CD14-positive monocyte (primary cell): ENCODE results near the gene SLC12A4. TPM values are rescaled to one million over a fixed set of nuclear protein-coding genes. Genes with fewer than 3 reads are reported as not detected.

ENCODE experiments used
- DNase-seq, 3 donors: peaks; one replicate each; pipeline ENCODE4 v3.0.0-alpha.2; 2011 to 2022
- H2AFZ ChIP-seq: 2 replicates; pipeline ENCODE4 v1.6.0; 2012; ENCODE audit warnings: mild to moderate bottlenecking, low read depth, low read length, inconsistent platforms; ENCODE audit not compliant: insufficient read depth, poor library complexity, severe bottlenecking
- H3K27ac ChIP-seq, 2 donors: 1 replicate in 1 of 2; 2 replicates in 1 of 2; pipeline ENCODE4 v1.5.1; 2012 to 2013; ENCODE audit warnings: low read length in 2 of 2, control low read depth in 1 of 2, inconsistent platforms in 1 of 2, low read depth in 1 of 2, mild to moderate bottlenecking in 1 of 2
- H3K27me3 ChIP-seq, 2 donors: one replicate each; pipeline versions ENCODE4 v1.6.0 to v1.6.1; 2011 to 2013; ENCODE audit warnings: low read length in 2 of 2; ENCODE audit not compliant: control insufficient read depth in 2 of 2, insufficient read depth in 2 of 2
- H3K36me3 ChIP-seq, 2 donors: replicated peaks in 1 of 2; 1 replicate in 1 of 2; 2 replicates in 1 of 2; pipeline versions ENCODE4 v1.5.1 to v1.6.1; 2012 to 2013; ENCODE audit warnings: low read length in 2 of 2, control low read depth in 1 of 2, inconsistent platforms in 1 of 2, mild to moderate bottlenecking in 1 of 2; ENCODE audit not compliant: insufficient read depth in 2 of 2, control insufficient read depth in 1 of 2
- H3K4me1 ChIP-seq, 2 donors: 1 replicate in 1 of 2; 2 replicates in 1 of 2; pipeline versions ENCODE4 v1.5.1 to v1.6.1; 2012 to 2013; ENCODE audit warnings: low read length in 2 of 2, control low read depth in 1 of 2, inconsistent platforms in 1 of 2, mild to moderate bottlenecking in 1 of 2, moderate library complexity in 1 of 2; ENCODE audit not compliant: insufficient read depth in 2 of 2, control insufficient read depth in 1 of 2
- H3K4me2 ChIP-seq: replicated peaks from 2 replicates; pipeline ENCODE3; 2012; ENCODE audit warnings: low read length, moderate library complexity, mild to moderate bottlenecking; ENCODE audit not compliant: poor library complexity, severe bottlenecking; ENCODE audit errors: extremely low read depth
- H3K4me3 ChIP-seq, 3 experiments: fragments of 200-600 bp in 1 of 3; sonication (generic) in 1 of 3; replicated peaks in 1 of 3; 1 replicate in 2 of 3; 2 replicates in 1 of 3; pipeline ENCODE4 v1.5.1; 2011 to 2013; ENCODE audit warnings: low read length in 3 of 3, mild to moderate bottlenecking in 3 of 3, control low read depth in 2 of 3, low read depth in 2 of 3, inconsistent platforms in 1 of 3, moderate library complexity in 1 of 3
- H3K79me2 ChIP-seq: 2 replicates; pipeline ENCODE4 v1.6.0; 2012; ENCODE audit warnings: mild to moderate bottlenecking, control low read depth, inconsistent platforms, low read length, moderate library complexity; ENCODE audit not compliant: insufficient read depth
- H3K9ac ChIP-seq: 2 replicates; pipeline ENCODE4 v1.6.0; 2017; ENCODE audit warnings: low read length, mild to moderate bottlenecking; ENCODE audit not compliant: insufficient read depth, poor library complexity, severe bottlenecking
- H3K9me3 ChIP-seq, 2 donors: replicated peaks in 1 of 2; 1 replicate in 1 of 2; 2 replicates in 1 of 2; pipeline versions ENCODE4 v1.5.1 to v1.6.1; 2012 to 2013; ENCODE audit warnings: low read length in 2 of 2, control low read depth in 1 of 2; ENCODE audit not compliant: control insufficient read depth in 1 of 2, insufficient read depth in 1 of 2
- H4K20me1 ChIP-seq: 2 replicates; pipeline ENCODE4 v1.6.0; 2012; ENCODE audit warnings: mild to moderate bottlenecking, low read length, control low read depth, moderate library complexity; ENCODE audit not compliant: insufficient read depth
- H3K27ac Mint-ChIP-seq, 7 donors: one replicate each; pipeline ENCODE4 v1.8.0; 2020; ENCODE audit warnings: mild to moderate bottlenecking in 7 of 7, mixed read lengths in 7 of 7, moderate library complexity in 6 of 7, inconsistent platforms in 2 of 7
- H3K27me3 Mint-ChIP-seq, 3 donors: one replicate each; pipeline ENCODE4 v1.8.0; 2021 to 2022; ENCODE audit warnings: low read depth in 3 of 3, mild to moderate bottlenecking in 3 of 3, mixed read lengths in 3 of 3, moderate library complexity in 3 of 3, inconsistent platforms in 1 of 3
- H3K36me3 Mint-ChIP-seq, 2 donors: one replicate each; pipeline ENCODE4 v1.8.0; 2020; ENCODE audit warnings: mixed read lengths in 2 of 2, inconsistent platforms in 1 of 2, mild to moderate bottlenecking in 1 of 2
- H3K4me1 Mint-ChIP-seq: one replicate; pipeline ENCODE4 v1.8.0; 2020; ENCODE audit warnings: mild to moderate bottlenecking, mixed read lengths
- H3K4me3 Mint-ChIP-seq, 2 donors: one replicate each; pipeline ENCODE4 v1.8.0; 2020; ENCODE audit warnings: mild to moderate bottlenecking in 2 of 2, mixed read lengths in 2 of 2, moderate library complexity in 1 of 2
- H3K9me3 Mint-ChIP-seq, 7 donors: one replicate each; pipeline ENCODE4 v1.8.0; 2020 to 2022; ENCODE audit warnings: mixed read lengths in 7 of 7, mild to moderate bottlenecking in 6 of 7, moderate library complexity in 6 of 7, inconsistent platforms in 2 of 7
- WGBS: methylation state at CpG from one replicate; pipeline ENCODE4 v1.1.5; 2013; ENCODE audit warnings: missing lambda C conversion rate; ENCODE audit not compliant: insufficient coverage; 5-methylcytosine and 5-hydroxymethylcytosine counted together
- intact Hi-C, 2 donors: fragments of 100-400 bp; cut with micrococcal nuclease; formaldehyde crosslinking; loops; one replicate each; pipeline versions ENCODE4 v1.15.0 to v1.15.1; 2023
- polyA plus RNA-seq, 3 donors: library from polyadenylated mRNA; depleted of rRNA in 1 of 3; unstranded in 2 of 3; stranded (reverse) in 1 of 3; fragments of 300-500 nt in 2 of 3; fragments of >200 nt in 1 of 3; fragmentation: Illumina TruSeq in 2 of 3; gene quantifications; 1 replicate in 2 of 3; 2 replicates in 1 of 3; pipeline ENCODE4 v1.2.3, GENCODE V29; 2012 to 2021
- TF ChIP-seq, protein P1 (sequence below): fragments of 200-600 bp; IDR thresholded peaks from one replicate; pipeline ENCODE4 v1.8.0; 2022; ENCODE audit warnings: antibody characterized with exemption, mild to moderate bottlenecking

Gene SLC12A4
- polyA plus RNA-seq, 3 donors, result 7.3 to 57.2 (median 7.7) TPM

DNA sequence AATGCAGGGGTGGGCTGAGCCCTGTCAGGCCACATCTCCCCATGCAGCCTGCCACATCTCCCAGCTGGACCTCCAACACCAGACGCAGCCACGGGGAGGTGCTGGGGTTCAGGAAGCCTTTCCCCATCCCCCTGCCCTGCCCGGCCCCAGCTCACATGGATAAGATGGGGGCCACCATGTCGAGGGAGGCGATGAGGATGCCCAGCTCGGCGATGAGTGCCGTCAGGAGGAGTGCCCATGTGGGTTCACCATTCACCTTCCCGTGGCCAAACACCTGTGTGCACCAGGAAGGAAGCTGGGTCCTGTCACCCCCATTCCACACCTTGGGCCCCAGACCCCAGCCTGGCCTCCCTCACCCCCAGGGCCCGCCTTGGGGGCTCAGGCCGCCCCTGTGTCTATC lies 18.8 kb downstream of the SLC12A4 start:
- WGBS, result 99% methylated on average over 9 of the region's 11 CpGs
- intact Hi-C loops, result no loop called here
- H4K20me1 ChIP-seq, result no peaks in the 10 kb centered on the region

GRCh38 chr16:67948015-67948414 lies 20.4 kb downstream of the SLC12A4 start:
- no peak for DNase-seq
- H3K9me3 ChIP-seq, result no peaks in the 10 kb centered on the region
- H3K9me3 Mint-ChIP-seq, result no peaks in the 10 kb centered on the region
- 95% methylated on average over 11 of the region's 15 CpGs for WGBS
- no peak overlapping the region for H3K4me2 ChIP-seq
- no peaks in the 10 kb centered on the region for H3K79me2 ChIP-seq
- no peaks in the 10 kb centered on the region for H4K20me1 ChIP-seq
- H3K4me3 Mint-ChIP-seq, result no peak overlapping the region
- H3K4me1 Mint-ChIP-seq, result no peaks in the 10 kb centered on the region
- no peaks in the 10 kb centered on the region for H3K27me3 ChIP-seq
- peaks cover 85 to 93% of the 10 kb centered on the region in 2 donors for H3K36me3 ChIP-seq
- intact Hi-C loops, result no loop called here
- H3K4me3 ChIP-seq, result no peak overlapping the region
- no peaks in the 10 kb centered on the region for H3K4me1 ChIP-seq
- no peak overlapping the region for H2AFZ ChIP-seq
- TF ChIP-seq, protein P1, sequence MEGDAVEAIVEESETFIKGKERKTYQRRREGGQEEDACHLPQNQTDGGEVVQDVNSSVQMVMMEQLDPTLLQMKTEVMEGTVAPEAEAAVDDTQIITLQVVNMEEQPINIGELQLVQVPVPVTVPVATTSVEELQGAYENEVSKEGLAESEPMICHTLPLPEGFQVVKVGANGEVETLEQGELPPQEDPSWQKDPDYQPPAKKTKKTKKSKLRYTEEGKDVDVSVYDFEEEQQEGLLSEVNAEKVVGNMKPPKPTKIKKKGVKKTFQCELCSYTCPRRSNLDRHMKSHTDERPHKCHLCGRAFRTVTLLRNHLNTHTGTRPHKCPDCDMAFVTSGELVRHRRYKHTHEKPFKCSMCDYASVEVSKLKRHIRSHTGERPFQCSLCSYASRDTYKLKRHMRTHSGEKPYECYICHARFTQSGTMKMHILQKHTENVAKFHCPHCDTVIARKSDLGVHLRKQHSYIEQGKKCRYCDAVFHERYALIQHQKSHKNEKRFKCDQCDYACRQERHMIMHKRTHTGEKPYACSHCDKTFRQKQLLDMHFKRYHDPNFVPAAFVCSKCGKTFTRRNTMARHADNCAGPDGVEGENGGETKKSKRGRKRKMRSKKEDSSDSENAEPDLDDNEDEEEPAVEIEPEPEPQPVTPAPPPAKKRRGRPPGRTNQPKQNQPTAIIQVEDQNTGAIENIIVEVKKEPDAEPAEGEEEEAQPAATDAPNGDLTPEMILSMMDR, result no peak
- peaks cover 0 to 2% (median 0%) of the 10 kb centered on the region in 3 donors for H3K27me3 Mint-ChIP-seq
- H3K9ac ChIP-seq, result no peak overlapping the region
- H3K36me3 Mint-ChIP-seq, result peaks cover 58 to 93% of the 10 kb centered on the region in 2 donors
- H3K27ac ChIP-seq, result no peak overlapping the region
- no peak overlapping the region for H3K27ac Mint-ChIP-seq

More for the DNA sequence above, 18.8 kb downstream of the SLC12A4 start:
- Mint-ChIP-seq H3K9me3 (no peaks in the 10 kb centered on the region), H3K27ac (no peak overlapping the region), H3K4me1 (no peaks in the 10 kb centered on the region), H3K36me3 (peaks cover 64 to 91% of the 10 kb centered on the region in 2 donors), H3K4me3 (no peak overlapping the region), H3K27me3 (peaks cover 0 to 2% (median 0%) of the 10 kb centered on the region in 3 donors)
- H2AFZ ChIP-seq, result no peak overlapping the region
- no peaks in the 10 kb centered on the region for H3K4me1 ChIP-seq
- no peak for DNase-seq
- no peak overlapping the region for H3K4me2 ChIP-seq
- no peak overlapping the region for H3K9ac ChIP-seq
- H3K27me3 ChIP-seq, result no peaks in the 10 kb centered on the region
- H3K4me3 ChIP-seq, result no peak overlapping the region
- H3K79me2 ChIP-seq, result no peaks in the 10 kb centered on the region
- TF ChIP-seq, protein P1, result no peak
- no peaks in the 10 kb centered on the region for H3K9me3 ChIP-seq
- no peak overlapping the region for H3K27ac ChIP-seq
- H3K36me3 ChIP-seq, result peaks cover 88 to 94% of the 10 kb centered on the region in 2 donors
